ENCODE results near the gene ITFG1. TPM values are rescaled to one million over a fixed set of nuclear protein-coding genes. Genes with fewer than 3 reads are reported as not detected.

ITFG1 gene
- total RNA-seq, 6 experiments from 2014 or later = 29.9 to 43.8 (median 39.2) TPM

DNA sequence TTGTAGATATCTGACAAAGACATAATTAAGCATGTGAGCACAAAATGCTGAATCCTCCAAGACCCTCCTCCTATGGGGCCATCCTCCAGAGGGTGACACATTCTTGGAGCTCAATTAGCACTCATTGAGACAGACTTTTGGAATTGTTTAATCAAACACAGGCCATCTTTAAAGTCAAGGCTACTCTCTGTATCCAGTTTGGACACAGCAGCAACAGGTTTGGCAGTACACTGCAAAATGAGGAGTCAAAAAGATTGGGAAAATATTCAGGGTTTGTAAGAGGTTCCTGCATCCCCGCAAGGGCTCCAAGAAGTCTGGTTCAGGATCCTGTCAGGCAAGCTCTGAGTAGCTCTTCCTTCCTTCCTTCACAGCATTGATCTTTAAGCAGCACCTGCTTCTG, 1.3 kb downstream of the ITFG1 start:
- H3K9me3 ChIP-seq = no peaks in the 10 kb centered on the region
- peak overlapping the region; percentile 79 to 98 (median 83) for H3K4me3 ChIP-seq
- intact Hi-C loops (cut with DNase I) = no loop called here
- 83% methylated on average over 1 of the region's 1 CpG for WGBS (ENCODE audit: insufficient coverage, low coverage, low lambda C conversion rate, missing lambda C conversion rate)
- H3K36me3 ChIP-seq = peaks cover 0 to 17% (median 0%) of the 10 kb centered on the region in 4 donors
- ATAC-seq (no peak), DNase-seq (no peak)
- no peak overlapping the region for H3K27ac ChIP-seq
- H3K27me3 ChIP-seq = no peaks in the 10 kb centered on the region
- TF ChIP-seq POLR2A (IDR thresholded peaks at IDR 0.05) = no peak
- TF ChIP-seq, protein P1, sequence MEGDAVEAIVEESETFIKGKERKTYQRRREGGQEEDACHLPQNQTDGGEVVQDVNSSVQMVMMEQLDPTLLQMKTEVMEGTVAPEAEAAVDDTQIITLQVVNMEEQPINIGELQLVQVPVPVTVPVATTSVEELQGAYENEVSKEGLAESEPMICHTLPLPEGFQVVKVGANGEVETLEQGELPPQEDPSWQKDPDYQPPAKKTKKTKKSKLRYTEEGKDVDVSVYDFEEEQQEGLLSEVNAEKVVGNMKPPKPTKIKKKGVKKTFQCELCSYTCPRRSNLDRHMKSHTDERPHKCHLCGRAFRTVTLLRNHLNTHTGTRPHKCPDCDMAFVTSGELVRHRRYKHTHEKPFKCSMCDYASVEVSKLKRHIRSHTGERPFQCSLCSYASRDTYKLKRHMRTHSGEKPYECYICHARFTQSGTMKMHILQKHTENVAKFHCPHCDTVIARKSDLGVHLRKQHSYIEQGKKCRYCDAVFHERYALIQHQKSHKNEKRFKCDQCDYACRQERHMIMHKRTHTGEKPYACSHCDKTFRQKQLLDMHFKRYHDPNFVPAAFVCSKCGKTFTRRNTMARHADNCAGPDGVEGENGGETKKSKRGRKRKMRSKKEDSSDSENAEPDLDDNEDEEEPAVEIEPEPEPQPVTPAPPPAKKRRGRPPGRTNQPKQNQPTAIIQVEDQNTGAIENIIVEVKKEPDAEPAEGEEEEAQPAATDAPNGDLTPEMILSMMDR (IDR thresholded peaks at IDR 0.05) = no peak
- peaks cover 0 to 19% (median 0%) of the 10 kb centered on the region in 4 donors for H3K4me1 ChIP-seq

DNA sequence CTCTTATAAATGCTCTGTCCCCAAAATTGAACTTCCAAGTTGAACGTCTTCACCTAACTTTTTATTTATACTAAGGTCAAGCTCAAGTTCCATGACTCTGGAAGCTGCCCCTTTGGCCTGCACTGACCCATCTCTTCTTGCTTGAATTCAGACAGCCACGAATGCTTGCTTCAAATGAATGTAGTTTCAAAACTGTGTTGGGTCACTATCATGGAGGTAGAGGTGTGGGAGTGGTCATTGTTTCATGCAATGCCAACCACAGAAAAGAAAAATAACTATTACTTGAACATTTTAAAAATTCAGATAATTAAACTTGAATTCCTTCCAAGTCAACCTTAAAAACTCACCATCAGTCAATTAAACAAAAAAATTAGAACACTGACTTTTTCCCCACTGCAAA, 2.5 kb downstream of the ITFG1 start:
- DNase-seq (no peak), ATAC-seq (no peak)
- intact Hi-C loops (cut with DNase I) = no loop called here
- no peaks in the 10 kb centered on the region for H3K27me3 ChIP-seq
- 91% methylated on average over 2 of the region's 2 CpGs for WGBS (ENCODE audit: insufficient coverage, low coverage, low lambda C conversion rate, missing lambda C conversion rate)
- no peaks in the 10 kb centered on the region for H3K9me3 ChIP-seq
- no peak overlapping the region for H3K27ac ChIP-seq
- peaks cover 0 to 26% (median 5%) of the 10 kb centered on the region in 4 donors for H3K36me3 ChIP-seq
- TF ChIP-seq, protein P1 (IDR thresholded peaks at IDR 0.05) = no peak
- TF ChIP-seq POLR2A (IDR thresholded peaks at IDR 0.05) = no peak
- H3K4me3 ChIP-seq = no peak overlapping the region
- peaks cover 0 to 19% (median 0%) of the 10 kb centered on the region in 4 donors for H3K4me1 ChIP-seq

DNA sequence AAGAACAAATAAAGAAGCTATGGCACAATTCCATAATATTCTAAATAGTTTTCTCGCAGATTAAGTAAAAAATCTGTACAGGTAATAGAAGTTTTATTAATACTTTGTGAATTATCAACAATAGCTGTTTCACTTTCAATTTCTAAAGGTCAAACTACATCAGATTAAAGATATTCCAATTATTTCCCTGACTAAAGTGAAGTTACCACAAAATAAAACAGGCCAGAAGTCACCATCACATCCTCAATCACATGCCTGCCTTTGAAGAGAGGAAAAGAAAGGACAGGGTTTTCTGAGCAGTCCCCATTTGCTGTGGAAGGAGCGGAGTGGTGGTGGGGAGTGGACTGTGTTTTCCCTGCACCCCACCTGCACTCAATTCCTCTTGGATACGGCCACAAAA, 11.1 kb downstream of the ITFG1 start:
- no peak for DNase-seq
- intact Hi-C loops (cut with DNase I) = no loop called here
- Histone ChIP-seq H3K27me3 (no peaks in the 10 kb centered on the region), H3K36me3 (peaks cover 0 to 40% (median 10%) of the 10 kb centered on the region in 4 donors), H3K9me3 (no peaks in the 10 kb centered on the region), H3K27ac (no peak overlapping the region), H3K4me3 (no peak overlapping the region), H3K4me1 (no peaks in the 10 kb centered on the region)
- 86% methylated on average over 3 of the region's 3 CpGs for WGBS (ENCODE audit: insufficient coverage, low coverage, low lambda C conversion rate, missing lambda C conversion rate)
- peak in 1 of 4 donors; percentile 56 for ATAC-seq
- TF ChIP-seq, protein P1 (IDR thresholded peaks at IDR 0.05) = no peak
- no peak for TF ChIP-seq POLR2A (IDR thresholded peaks at IDR 0.05)

DNA sequence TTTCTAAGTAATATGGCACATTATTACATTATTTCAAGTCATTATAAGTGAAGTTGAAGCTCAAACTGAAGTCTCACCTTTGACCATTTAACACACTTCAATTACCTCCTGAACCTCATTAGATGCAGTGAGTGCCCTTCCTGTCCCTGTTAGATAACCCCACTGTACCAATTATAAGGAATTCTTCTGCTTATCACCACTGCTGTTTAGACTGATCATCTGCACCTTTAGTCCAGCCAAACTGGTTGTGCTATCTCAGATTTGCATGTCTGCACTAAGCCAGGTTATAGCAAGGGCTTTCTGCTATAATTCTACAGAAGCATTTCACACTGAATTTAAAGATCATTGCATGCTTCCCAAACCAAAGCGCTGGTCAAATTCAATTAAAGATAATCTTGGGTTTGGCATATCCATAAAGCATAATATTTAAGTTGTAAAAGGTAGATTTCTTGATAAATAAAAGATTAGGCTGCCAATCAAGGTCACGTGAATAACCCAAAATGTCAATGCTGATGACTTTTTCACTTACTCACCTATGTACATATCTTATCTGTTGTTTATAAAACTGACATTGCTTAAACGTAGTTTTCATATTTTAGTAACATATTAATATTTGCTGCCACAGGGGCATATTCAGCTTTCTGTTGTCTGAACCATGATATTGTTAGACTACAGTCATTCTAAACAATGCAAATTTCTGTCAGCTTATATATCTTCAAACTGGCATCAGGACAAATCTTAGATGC, 11.9 kb downstream of the ITFG1 start:
- Histone ChIP-seq H3K9me3 (no peaks in the 10 kb centered on the region), H3K27ac (no peak overlapping the region), H3K4me1 (no peaks in the 10 kb centered on the region), H3K36me3 (peaks cover 0 to 36% (median 7%) of the 10 kb centered on the region in 4 donors), H3K27me3 (no peaks in the 10 kb centered on the region), H3K4me3 (no peak overlapping the region)
- TF ChIP-seq, protein P1 (IDR thresholded peaks at IDR 0.05) = no peak
- TF ChIP-seq POLR2A (IDR thresholded peaks at IDR 0.05) = no peak
- ATAC-seq (no peak), DNase-seq (no peak)
- 63% methylated on average over 3 of the region's 3 CpGs for WGBS (ENCODE audit: insufficient coverage, low coverage, low lambda C conversion rate, missing lambda C conversion rate)
- intact Hi-C loops (cut with DNase I) = no loop called here

Measured in right lobe of liver (tissue), 6 donors.